ENCODE data around the gene DPM2. TPM values are rescaled to one million over a fixed set of nuclear protein-coding genes. Genes with fewer than 3 reads are reported as not detected.
A peak's percentile ranks its signal among the peaks of the same experiment; 100 is the strongest.

The DPM2 gene
- total RNA-seq, 4 donors from 2014 or later, result 17.3 to 43.3 (median 35.5) TPM

GRCh38 chr9:127945942-127946341 lies 8.3 kb upstream of the DPM2 start:
- 71 to 84% methylated on average over 7 to 8 of the region's 9 CpGs for WGBS, 2 donors
- H3K27ac ChIP-seq, result peak overlapping the region in 2 of 3 donors; percentile 41 to 66
- TF ChIP-seq CTCF (IDR thresholded peaks at IDR 0.05), result no peak
- no peak for TF ChIP-seq POLR2A (IDR thresholded peaks at IDR 0.05)
- intact Hi-C loops (cut with DNase I), result loop anchor here (5.0 kb wide), 1 partner anchor 171 kb away; no protein-coding TSS in a partner anchor
- H3K9me3 ChIP-seq, result no peaks in the 10 kb centered on the region
- no peaks in the 10 kb centered on the region for H3K27me3 ChIP-seq
- H3K4me1 ChIP-seq, result peaks cover 19 to 26% of the 10 kb centered on the region in 2 donors
- no peak for DNase-seq
- H3K36me3 ChIP-seq, result peaks cover 12 to 15% of the 10 kb centered on the region in 2 donors
- no peak overlapping the region for H3K4me3 ChIP-seq (replicated peaks in 1 of 3)

GRCh38 chr9:127945338-127945737 lies 7.7 kb upstream of the DPM2 start:
- H3K4me1 ChIP-seq, result peaks cover 25 to 32% of the 10 kb centered on the region in 2 donors
- H3K4me3 ChIP-seq (replicated peaks in 1 of 3), result no peak overlapping the region
- peak overlapping the region in 1 of 3 donors; percentile 66 for H3K27ac ChIP-seq
- H3K27me3 ChIP-seq, result no peaks in the 10 kb centered on the region
- no peak for DNase-seq
- 87% methylated on average over 17 to 24 of the region's 24 CpGs for WGBS, 2 donors
- no peaks in the 10 kb centered on the region for H3K9me3 ChIP-seq
- H3K36me3 ChIP-seq, result peaks cover 12 to 15% of the 10 kb centered on the region in 2 donors
- intact Hi-C loops (cut with DNase I), result loop anchor here (5.0 kb wide), 1 partner anchor 172 kb away; no protein-coding TSS in a partner anchor
- TF ChIP-seq POLR2A (IDR thresholded peaks at IDR 0.05), result no peak
- no peak for TF ChIP-seq CTCF (IDR thresholded peaks at IDR 0.05)

GRCh38 chr9:127944586-127945218 lies 7.0 kb upstream of the DPM2 start:
- Histone ChIP-seq H3K9me3 (no peaks in the 10 kb centered on the region), H3K27ac (no peak overlapping the region), H3K27me3 (no peaks in the 10 kb centered on the region), H3K4me3 (replicated peaks in 1 of 3) (no peak overlapping the region), H3K36me3 (peaks cover 12 to 15% of the 10 kb centered on the region in 2 donors), H3K4me1 (peaks cover 30 to 39% of the 10 kb centered on the region in 2 donors)
- no peak for DNase-seq
- no peak for TF ChIP-seq CTCF (IDR thresholded peaks at IDR 0.05)
- no peak for TF ChIP-seq POLR2A (IDR thresholded peaks at IDR 0.05)
- 93 to 95% methylated on average over 25 to 29 of the region's 38 CpGs for WGBS, 2 donors
- intact Hi-C loops (cut with DNase I), result loop anchor here (5.0 kb wide), 1 partner anchor 173 kb away; no protein-coding TSS in a partner anchor

- no peaks in the 10 kb centered on the region for H3K27me3 ChIP-seq
- 56 to 70% methylated on average over 7 to 13 of the region's 13 CpGs for WGBS, 2 donors
- TF ChIP-seq POLR2A (IDR thresholded peaks at IDR 0.05) (no peak), CTCF (IDR thresholded peaks at IDR 0.05) (peak; percentile 39 to 72 (median 56))
- no peak overlapping the region for H3K4me3 ChIP-seq (replicated peaks in 1 of 3)
- H3K4me1 ChIP-seq, result peaks cover 30 to 40% of the 10 kb centered on the region in 2 donors
- H3K27ac ChIP-seq, result no peak overlapping the region
- DNase-seq, result peak; percentile 62 to 70
- intact Hi-C loops (cut with DNase I), result loop anchor here (2.0 kb wide), 1 partner anchor 91 kb away; no protein-coding TSS in a partner anchor
- peaks cover 12 to 15% of the 10 kb centered on the region in 2 donors for H3K36me3 ChIP-seq
- H3K9me3 ChIP-seq, result no peaks in the 10 kb centered on the region
These were observed 6.1 kb upstream of the DPM2 start for GRCh38 chr9:127943731-127944144.

Data from thyroid gland (tissue), 4 donors.